Occipital lobe (tissue), 2 donors: Measurements from ENCODE around the gene HOXA9. TPM values are rescaled to one million over a fixed set of nuclear protein-coding genes. Genes with fewer than 3 reads are reported as not detected.

ENCODE experiments used
- DNase-seq: peaks from one replicate; lab custom pipeline; 2025; lab: John Stamatoyannopoulos, UW
- total RNA-seq: library from RNA; depleted of rRNA; stranded (reverse); fragments of >200 nt; gene quantifications from one replicate; pipeline ENCODE4 v1.2.3, GENCODE V29; 2014

HOXA9 gene
- total RNA-seq, 1 donor from 2014 or later, result not detected

- DNase-seq, result no peak
Measured at GRCh38 chr7:27129729-27130539, 35.4 kb downstream of the HOXA9 start.

- DNase-seq, result no peak
Measured at GRCh38 chr7:27128776-27129728, 36.3 kb downstream of the HOXA9 start.

GRCh38 chr7:27128034-27128433 lies 37.3 kb downstream of the HOXA9 start:
- DNase-seq, result no peak

- no peak for DNase-seq
Measured at GRCh38 chr7:27126596-27127327, 38.6 kb downstream of the HOXA9 start.

- no peak for DNase-seq
Measured at GRCh38 chr7:27125986-27126394, 39.3 kb downstream of the HOXA9 start.

- DNase-seq, result no peak
Measured at GRCh38 chr7:27124902-27125689, 40.2 kb downstream of the HOXA9 start.

GRCh38 chr7:27124096-27124901 lies 41.0 kb downstream of the HOXA9 start:
- no peak for DNase-seq

- DNase-seq, result no peak
Measured at GRCh38 chr7:27123477-27124053, 41.8 kb downstream of the HOXA9 start.

GRCh38 chr7:27123007-27123476 lies 42.3 kb downstream of the HOXA9 start:
- no peak for DNase-seq

- no peak for DNase-seq
Measured at GRCh38 chr7:27122077-27122910, 43.0 kb downstream of the HOXA9 start.

GRCh38 chr7:27121684-27122076 lies 43.7 kb downstream of the HOXA9 start:
- no peak for DNase-seq

GRCh38 chr7:27119412-27119911 lies 45.9 kb downstream of the HOXA9 start:
- no peak for DNase-seq

GRCh38 chr7:27118580-27118979 lies 46.8 kb downstream of the HOXA9 start:
- DNase-seq, result no peak

- DNase-seq, result no peak
Measured at GRCh38 chr7:27117887-27118491, 47.3 kb downstream of the HOXA9 start.

- no peak for DNase-seq
Measured at GRCh38 chr7:27116962-27117886, 48.1 kb downstream of the HOXA9 start.

- DNase-seq, result no peak
Measured at GRCh38 chr7:27116031-27116961, 49.0 kb downstream of the HOXA9 start.
